ENCODE measurements around the gene RPTOR.

DNA sequence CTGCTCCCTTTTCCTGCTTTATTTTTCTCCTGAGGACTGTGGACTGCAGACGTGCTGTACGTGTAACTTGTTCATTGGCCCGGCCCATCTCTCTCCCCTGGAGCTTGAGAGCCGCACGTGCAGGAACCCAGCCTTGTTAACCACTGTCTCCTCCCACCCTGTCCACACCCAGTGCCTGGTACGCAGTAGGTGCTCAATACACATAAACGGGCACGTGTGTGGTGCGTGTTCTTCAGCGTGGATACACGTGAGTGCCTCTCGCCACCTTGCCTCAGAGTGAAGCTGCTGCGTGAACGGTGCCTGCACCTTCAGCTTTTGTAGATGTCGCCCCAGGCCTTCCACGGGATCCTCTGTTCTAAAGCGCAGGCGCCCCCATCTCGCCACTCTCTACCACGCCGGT, 350.7 kb downstream of the RPTOR start:
- TF ChIP-seq EZH2phosphoT487 (IDR thresholded peaks at IDR 0.05; ENCODE audit: borderline replicate concordance, low read length) (no peak), EZH2 (IDR thresholded peaks at IDR 0.05; ENCODE audit: low read length, unreplicated experiment) (no peak)
- TF ChIP-seq, protein P1, sequence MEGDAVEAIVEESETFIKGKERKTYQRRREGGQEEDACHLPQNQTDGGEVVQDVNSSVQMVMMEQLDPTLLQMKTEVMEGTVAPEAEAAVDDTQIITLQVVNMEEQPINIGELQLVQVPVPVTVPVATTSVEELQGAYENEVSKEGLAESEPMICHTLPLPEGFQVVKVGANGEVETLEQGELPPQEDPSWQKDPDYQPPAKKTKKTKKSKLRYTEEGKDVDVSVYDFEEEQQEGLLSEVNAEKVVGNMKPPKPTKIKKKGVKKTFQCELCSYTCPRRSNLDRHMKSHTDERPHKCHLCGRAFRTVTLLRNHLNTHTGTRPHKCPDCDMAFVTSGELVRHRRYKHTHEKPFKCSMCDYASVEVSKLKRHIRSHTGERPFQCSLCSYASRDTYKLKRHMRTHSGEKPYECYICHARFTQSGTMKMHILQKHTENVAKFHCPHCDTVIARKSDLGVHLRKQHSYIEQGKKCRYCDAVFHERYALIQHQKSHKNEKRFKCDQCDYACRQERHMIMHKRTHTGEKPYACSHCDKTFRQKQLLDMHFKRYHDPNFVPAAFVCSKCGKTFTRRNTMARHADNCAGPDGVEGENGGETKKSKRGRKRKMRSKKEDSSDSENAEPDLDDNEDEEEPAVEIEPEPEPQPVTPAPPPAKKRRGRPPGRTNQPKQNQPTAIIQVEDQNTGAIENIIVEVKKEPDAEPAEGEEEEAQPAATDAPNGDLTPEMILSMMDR (conservative IDR thresholded peaks at IDR 0.05; ENCODE audit: low read depth, low read length), result no peak
